GM18508 (cell line): ENCODE data around the gene WDR59.
"Not testable (repeated sequence)": the region's sequence is repeated elsewhere in the genome, so short reads cannot be mapped to it uniquely, and the experiment has no call there.

ENCODE experiments used
- ATAC-seq: cut with Tn5 transposase; IDR thresholded peaks from one replicate; pipeline ENCODE4 v1.9.1; 2021; ENCODE audit warnings: moderate number of reproducible peaks; ENCODE audit not compliant: insufficient read depth, unreplicated experiment

WDR59 gene

GRCh38 chr16:74922150-74923138 is 62.5 kb downstream of the WDR59 start:
- no peak for ATAC-seq

DNA sequence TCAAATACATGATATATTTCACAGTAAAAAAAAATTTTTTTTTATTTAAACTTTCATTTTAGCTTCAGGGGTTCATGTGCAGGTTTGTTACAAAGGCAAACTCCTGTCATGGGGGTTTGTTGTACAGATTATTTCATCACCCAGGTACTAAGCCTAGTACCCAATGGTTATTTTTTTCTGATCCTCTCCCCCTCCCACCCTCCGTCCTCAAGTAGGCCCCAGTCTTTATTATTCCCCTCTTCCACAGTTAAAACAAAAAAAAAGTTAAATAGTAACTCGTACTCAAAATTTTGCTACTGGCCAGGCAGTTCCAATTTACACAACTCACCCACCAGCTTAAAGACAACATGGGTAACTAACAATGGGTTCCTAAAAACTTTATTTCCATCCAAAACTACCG is 63.9 kb downstream of the WDR59 start:
- no peak for ATAC-seq

DNA sequence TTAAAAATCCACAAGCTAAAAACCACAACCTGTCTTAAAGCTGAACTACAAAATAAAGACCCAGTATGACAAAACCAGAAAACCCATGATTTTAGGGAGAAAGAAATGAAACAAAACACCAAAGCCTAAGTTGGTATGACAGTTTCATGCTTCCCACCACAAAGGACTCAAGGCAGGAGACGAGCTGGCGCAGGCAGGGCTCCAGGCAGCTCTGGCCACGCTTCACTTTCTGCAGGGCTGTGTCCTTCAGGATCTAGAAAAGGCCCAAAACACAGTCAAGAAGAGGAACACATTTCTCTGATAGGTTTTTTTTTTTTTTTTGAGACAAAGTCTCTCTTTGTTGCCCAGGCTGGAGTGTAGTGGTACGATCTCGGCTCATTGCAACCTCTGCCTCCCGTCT is 75.3 kb downstream of the WDR59 start:
- no peak for ATAC-seq

DNA sequence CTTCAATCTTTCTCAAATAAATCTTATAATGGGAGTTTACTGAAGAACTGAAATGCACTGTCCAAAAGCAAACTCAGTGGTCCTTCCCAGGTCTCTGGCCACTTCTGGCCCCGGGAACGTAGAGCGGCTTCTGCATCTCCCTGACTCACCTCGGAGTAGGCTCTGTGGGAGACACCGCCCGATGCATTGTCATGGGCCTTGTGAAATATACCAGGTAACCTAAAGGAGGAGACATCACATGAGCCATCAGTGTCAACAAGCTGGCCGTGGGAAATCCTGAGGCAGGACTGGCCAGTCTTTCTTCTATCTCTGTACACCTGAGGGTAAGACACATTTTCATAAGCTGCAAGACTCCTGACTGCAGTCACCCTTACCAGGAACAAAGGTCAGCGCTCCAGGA is 76.2 kb downstream of the WDR59 start:
- not testable (repeated sequence) for ATAC-seq

GRCh38 chr16:74903901-74904678 is 80.8 kb downstream of the WDR59 start:
- ATAC-seq: no peak

DNA sequence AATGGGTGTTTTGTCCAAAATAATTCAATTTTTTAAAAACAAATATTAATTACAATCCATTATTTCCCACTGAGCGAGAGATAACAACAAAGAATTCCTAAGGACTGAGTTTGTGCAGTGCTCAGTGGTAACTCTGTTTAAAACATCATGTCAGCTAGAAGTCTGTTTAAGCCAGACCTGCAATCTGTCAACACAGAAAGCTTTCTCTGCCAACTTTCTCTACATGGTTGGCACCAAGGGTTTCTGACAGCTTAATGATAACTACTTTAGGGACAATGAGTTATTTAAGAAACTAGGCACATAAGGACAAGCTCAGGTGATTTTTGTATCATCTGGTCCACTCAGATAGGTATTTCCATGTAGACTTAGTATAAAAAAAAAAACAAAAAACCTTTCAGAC is 81.8 kb downstream of the WDR59 start:
- no peak for ATAC-seq

GRCh38 chr16:74902161-74902560 is 82.8 kb downstream of the WDR59 start:
- ATAC-seq: no peak

DNA sequence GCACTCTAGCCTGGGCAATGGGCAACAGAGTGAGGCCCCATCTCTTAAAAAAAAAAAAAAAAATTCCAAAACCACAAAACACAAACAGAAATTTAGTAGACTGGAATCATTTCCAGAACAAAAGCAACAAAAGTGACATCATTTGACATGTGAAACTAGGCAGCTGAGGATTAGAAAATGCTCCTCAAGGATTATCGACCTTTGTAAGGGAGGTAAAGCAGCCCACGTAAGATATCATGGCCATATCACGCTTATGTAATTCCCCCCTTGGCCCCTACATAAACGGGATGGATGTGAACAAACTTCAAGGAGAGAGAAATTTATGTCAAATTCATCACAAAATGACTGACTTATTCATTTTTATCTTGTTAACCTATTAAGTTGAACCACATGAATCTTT is 83.3 kb downstream of the WDR59 start:
- ATAC-seq: no peak

DNA sequence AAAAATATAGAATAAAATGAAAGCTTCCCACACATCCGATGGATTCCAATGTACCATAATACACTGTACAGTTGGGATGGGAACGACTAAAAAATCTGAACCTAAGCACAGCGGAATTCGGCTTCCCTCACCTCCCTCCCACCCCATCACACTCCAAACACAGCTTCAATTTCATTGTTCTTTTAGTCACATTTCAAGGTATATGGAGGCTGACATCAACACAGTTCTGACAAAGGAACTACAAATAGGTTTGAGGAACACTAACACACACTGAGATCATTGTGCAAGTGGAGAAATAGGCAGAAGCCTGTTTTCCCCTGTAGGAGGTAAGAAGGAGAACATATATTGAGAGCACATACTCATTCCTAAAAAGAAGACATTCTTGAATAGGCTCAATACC is 85.1 kb downstream of the WDR59 start:
- ATAC-seq: no peak

GRCh38 chr16:74898659-74899058 is 86.3 kb downstream of the WDR59 start:
- ATAC-seq: no peak

DNA sequence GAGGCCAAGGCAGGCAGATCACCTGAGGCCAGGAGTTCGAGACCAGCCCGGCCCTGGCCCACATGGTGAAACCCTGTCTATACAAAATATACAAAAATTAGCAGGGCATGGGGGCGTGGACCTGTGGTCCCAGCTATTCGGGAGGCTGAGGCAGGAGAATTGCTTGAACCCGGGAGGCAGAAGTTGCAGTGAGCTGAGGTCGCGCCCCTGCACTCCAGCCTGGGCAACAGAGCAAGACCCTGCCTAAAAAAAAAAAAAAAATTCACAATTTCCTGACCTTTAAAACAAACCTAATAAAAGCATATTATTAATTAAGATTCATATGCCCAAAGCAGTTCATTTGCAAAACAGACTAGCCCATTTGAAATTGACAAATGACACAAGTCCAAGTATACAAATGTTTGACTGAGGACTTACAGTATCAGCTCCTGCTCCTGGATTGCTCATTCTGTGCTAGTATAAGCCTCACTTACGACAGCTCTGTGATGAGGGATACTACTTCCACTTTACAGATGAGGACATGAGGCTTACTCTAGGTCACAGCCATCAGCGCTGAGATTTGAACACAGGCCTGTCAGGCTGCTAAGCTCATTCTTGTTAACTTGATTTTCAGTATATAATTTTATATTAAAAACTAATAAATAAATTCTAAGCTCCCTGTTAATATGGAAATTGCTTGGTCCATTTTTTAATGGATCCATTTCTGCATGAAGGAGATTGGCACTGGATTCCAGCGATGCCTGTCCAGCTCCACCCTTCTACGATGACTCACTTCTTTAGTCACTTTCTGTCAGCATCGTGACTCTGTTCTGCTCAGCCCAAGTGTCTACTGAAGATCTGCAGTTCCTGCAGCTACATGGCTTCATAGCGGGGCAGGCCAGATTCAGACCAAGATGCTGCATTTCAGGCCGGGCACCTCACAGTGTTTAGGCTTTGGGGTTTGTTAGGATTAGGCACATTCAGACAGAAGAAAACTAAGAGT is 88.2 kb downstream of the WDR59 start:
- ATAC-seq: no peak

GRCh38 chr16:74893541-74893940 is 91.4 kb downstream of the WDR59 start:
- no peak for ATAC-seq

GRCh38 chr16:74892574-74893461 is 92.1 kb downstream of the WDR59 start:
- peak; percentile 96 for ATAC-seq

DNA sequence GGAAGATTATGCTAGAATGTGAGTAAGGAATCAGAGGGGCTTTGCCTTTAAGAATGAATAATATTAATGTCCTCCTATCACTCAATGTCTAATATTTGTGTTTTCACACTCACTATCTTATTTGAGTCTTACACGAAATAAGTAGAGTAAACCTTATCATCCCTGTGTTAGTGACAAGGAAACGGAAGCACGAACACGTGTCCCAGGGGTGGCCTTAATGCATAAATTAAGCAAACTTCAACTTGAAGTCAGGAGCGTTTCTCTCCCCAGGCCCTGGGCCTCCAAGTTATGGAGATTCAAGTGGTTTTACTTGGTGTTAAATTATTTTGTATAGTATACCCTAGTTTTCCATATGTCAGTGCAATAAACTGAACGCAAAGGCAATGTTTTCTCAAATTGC is 96.0 kb downstream of the WDR59 start:
- no peak for ATAC-seq

DNA sequence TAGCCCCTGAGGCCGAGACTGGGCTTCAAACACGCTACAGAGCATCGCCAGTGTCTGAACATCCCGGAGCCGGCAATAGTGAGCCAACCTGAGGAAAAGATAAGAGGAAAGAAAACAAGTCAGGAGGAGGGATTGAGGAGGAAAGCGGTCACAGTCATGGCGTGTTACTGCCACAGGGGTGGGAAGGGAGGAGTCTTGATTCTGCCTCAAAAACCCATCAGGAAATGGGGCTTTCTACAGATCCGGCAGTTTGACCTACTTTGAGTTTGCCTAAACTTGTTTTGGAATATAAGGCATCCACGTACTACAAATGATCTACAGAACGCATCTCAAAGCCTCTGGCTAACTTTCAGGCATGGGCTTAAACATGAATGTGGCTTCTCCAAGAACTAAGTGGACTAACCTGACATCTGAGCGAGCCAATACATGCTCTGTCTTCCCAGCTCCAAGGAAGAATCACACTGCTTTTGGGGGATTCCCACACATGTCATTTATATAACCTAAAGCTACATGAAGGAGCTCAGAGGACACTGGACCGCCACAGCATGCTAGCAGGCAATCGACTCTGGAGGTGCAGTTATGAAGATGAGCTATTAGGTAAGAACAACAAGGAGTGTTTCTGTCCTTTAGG is 96.6 kb downstream of the WDR59 start:
- no peak for ATAC-seq

DNA sequence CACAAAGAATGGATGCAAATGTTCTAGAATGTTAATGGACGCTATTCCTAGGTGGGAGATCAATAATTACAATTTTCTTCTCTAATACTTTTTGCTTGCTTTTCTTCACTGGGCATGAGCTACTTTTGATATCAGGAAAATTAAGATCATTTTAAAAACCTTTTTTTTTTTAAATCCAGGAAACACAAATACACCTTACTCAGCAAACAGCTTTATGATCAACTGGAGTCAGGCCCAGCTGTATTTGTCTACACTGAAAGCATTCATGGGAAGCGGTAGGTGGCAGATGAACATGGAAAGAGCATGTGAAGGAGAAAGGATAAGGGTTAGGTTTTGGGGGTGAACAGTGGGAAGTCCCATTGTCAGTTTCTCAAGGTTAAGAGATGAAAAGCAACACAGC is 97.8 kb downstream of the WDR59 start:
- no peak for ATAC-seq

GRCh38 chr16:74877706-74878105 is 107.2 kb downstream of the WDR59 start:
- no peak for ATAC-seq

- ATAC-seq: no peak
Observed at GRCh38 chr16:74874912-74875546, 109.9 kb downstream of the WDR59 start.
